Stomach (tissue), 4 donors: ENCODE measurements around the gene PM20D2.

ENCODE experiments used
- POLR2A ChIP-seq, 4 donors: fragments of 450-650 bp; IDR thresholded peaks; one replicate each; pipeline ENCODE4 v1.6.1; 2016; ENCODE audit warnings: antibody characterized with exemption in 4 of 4, control low read depth in 2 of 4, mild to moderate bottlenecking in 1 of 4, moderate library complexity in 1 of 4
- TF ChIP-seq, protein P1 (sequence below), 7 experiments: fragments of 450-650 bp in 4 of 7; fragments of 200-600 bp in 3 of 7; sonication (generic) in 3 of 7; IDR thresholded peaks; one replicate each; pipeline ENCODE4 v1.5.1; 2016 to 2019; ENCODE audit warnings: antibody characterized with exemption in 7 of 7, control low read depth in 2 of 7, mild to moderate bottlenecking in 1 of 7

DNA sequence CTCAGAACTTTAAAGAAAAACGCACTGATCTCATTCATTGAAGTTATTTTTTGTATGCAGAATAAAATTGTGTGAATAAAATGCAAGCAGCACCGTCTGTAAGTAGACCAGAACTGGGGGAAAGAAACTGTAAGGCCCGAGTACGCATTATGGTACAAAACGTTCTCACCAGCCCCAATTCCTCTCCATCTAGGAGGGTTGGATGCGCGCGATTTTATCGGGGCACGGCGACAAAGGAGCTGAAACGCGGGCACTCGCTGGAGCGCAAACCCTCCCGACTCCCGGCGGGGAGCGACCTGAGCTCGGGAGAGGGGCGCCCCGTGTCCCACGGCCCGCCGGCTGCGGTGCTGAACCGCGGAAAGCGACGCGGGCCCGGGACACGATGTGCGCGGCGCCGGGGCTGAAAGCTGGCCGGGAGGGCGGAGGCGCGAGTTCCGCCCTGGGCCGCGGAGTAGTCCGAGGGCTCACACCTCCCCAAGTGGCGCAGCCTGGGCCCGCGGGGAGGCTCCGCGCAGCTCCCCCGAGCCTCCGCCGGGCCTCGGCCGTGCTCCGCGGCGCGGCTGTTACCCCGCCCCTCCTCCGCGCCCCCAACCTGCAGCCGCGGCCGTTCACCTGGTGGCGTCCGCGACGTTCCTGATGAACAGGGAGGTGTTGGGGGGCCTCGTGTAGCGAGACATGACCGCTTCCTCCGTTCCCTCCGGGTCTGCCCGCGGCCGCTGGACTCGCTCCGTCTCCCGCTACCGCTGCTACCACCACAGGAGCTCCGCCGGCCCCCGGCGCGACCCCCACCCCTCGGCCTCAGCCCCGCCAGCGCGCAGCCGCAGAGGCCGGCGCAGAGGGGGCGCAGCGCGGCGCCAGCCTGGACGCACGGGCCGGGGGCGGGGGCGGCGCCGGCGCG, 28.4 kb upstream of the PM20D2 start, which contains the start of gene SRSF12:
- no peak for TF ChIP-seq POLR2A (IDR thresholded peaks at IDR 0.05)
- TF ChIP-seq, protein P1, sequence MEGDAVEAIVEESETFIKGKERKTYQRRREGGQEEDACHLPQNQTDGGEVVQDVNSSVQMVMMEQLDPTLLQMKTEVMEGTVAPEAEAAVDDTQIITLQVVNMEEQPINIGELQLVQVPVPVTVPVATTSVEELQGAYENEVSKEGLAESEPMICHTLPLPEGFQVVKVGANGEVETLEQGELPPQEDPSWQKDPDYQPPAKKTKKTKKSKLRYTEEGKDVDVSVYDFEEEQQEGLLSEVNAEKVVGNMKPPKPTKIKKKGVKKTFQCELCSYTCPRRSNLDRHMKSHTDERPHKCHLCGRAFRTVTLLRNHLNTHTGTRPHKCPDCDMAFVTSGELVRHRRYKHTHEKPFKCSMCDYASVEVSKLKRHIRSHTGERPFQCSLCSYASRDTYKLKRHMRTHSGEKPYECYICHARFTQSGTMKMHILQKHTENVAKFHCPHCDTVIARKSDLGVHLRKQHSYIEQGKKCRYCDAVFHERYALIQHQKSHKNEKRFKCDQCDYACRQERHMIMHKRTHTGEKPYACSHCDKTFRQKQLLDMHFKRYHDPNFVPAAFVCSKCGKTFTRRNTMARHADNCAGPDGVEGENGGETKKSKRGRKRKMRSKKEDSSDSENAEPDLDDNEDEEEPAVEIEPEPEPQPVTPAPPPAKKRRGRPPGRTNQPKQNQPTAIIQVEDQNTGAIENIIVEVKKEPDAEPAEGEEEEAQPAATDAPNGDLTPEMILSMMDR (IDR thresholded peaks at IDR 0.05) = no peak
